DND-41 (cell line): ENCODE data around the gene UBE2D3.

Experiments
- CTCF ChIP-seq: IDR thresholded peaks from 2 replicates; pipeline ENCODE4 v1.5.1; 2012; ENCODE audit warnings: borderline replicate concordance, low read length, moderate library complexity, mild to moderate bottlenecking; ENCODE audit not compliant: poor library complexity, severe bottlenecking; ENCODE audit errors: extremely low read depth
- EZH2 ChIP-seq: IDR thresholded peaks from 3 replicates; pipeline ENCODE4 v1.6.1; 2012; ENCODE audit warnings: borderline replicate concordance, low read depth, mild to moderate bottlenecking, moderate library complexity, low read length, inconsistent platforms; ENCODE audit not compliant: severe bottlenecking

- no peak for TF ChIP-seq CTCF
- no peak for TF ChIP-seq EZH2
Observed at GRCh38 chr4:102779204-102779603, 48.1 kb downstream of the UBE2D3 start.
